ENCODE measurements around the gene ERLIN1.

- TF ChIP-seq CTCF (IDR thresholded peaks at IDR 0.05) (no peak), POLR2AphosphoS5 (IDR thresholded peaks at IDR 0.05; ENCODE audit: low read depth, low read length) (no peak), REST (IDR thresholded peaks at IDR 0.05; ENCODE audit: insufficient read depth in 1 of 2, low read depth in 2 of 2, low read length in 1 of 2) (no peak)
These were observed 10.0 kb downstream of the ERLIN1 start for GRCh38 chr10:100175875-100176274.
